Ovary (tissue), 3 donors: ENCODE measurements around the gene PTGS1.

ENCODE experiments used
- CTCF ChIP-seq, 3 donors: fragments of 450-650 bp in 2 of 3; fragments of 200-600 bp in 1 of 3; IDR thresholded peaks; one replicate each; pipeline versions ENCODE4 v1.5.1 to v1.8.0; 2016 to 2022; ENCODE audit warnings: antibody characterized with exemption in 3 of 3, mild to moderate bottlenecking in 1 of 3
- EP300 ChIP-seq: sonication (generic); formaldehyde crosslinking; IDR thresholded peaks from one replicate; pipeline ENCODE4 v1.6.1; 2017; ENCODE audit warnings: antibody characterized with exemption
- donor health status: DM: no; HTN: no; CAD: no.

GRCh38 chr9:122349201-122349600 is 21.6 kb upstream of the PTGS1 start:
- TF ChIP-seq EP300: no peak
- TF ChIP-seq CTCF (IDR thresholded peaks at IDR 0.05): no peak
